GM10266 (cell line): ENCODE results near the gene ERICH4.
A peak's percentile ranks its signal among the peaks of the same experiment; 100 is the strongest.
"Not testable (repeated sequence)": the region's sequence is repeated elsewhere in the genome, so short reads cannot be mapped to it uniquely, and the experiment has no call there.

Source experiments
- DNase-seq: peaks from one replicate; pipeline ENCODE4 v3.0.0; 2012; ENCODE audit errors: extremely low spot score
- CTCF ChIP-seq: IDR thresholded peaks from 2 replicates; pipeline ENCODE4 v1.5.1; 2012; ENCODE audit warnings: mild to moderate bottlenecking, low read depth; ENCODE audit not compliant: control insufficient read depth, insufficient read depth; ENCODE audit errors: missing control alignments

Gene ERICH4

DNA sequence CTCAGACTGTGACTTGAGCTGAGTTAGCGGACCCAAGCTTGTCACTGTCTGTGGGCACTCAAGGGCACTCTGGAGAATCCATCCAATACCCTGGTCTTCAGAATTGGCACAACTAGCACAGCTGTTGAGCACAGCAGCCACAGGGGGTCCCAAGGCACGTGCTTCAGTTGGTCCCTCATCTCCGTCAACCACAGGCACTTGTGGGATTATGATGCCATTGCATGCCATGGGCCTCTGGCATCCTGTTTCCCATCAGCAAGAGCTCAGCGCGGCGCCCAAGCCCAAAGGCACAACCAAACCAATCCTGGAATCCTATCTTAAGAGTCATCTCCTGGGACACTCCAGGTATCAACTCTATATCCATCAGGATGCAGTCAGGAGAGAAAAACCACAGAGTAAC lies 12.0 kb upstream of the ERICH4 start:
- TF ChIP-seq CTCF, result no peak
- no peak for DNase-seq

GRCh38 chr19:41431426-41432386 lies 11.2 kb upstream of the ERICH4 start:
- DNase-seq, result peak; percentile 50
- peak; percentile 37 for TF ChIP-seq CTCF

DNA sequence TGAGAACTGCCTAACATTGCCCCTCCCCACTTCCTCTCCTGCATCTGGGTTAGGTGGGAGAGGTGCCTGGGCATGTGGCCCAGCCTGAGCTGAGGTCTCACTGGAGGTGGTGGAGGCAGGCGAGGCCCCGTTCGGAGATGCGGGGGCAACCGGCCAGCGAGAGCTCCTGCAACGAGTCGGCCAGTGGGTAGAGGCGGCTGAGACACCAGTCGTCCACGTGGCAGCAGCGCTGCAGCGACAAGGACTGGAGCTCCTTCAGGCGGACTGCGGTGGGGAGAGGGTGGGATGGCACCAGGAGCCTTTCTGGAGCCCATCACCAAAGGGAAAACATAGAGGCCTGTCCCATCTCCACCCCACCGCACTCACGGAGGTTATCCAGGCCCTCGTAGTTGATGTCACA lies 9.8 kb upstream of the ERICH4 start:
- TF ChIP-seq CTCF, result no peak

GRCh38 chr19:41434450-41434849 lies 8.5 kb upstream of the ERICH4 start:
- TF ChIP-seq CTCF, result no peak
- no peak for DNase-seq

More for the DNA sequence above, 9.8 kb upstream of the ERICH4 start:
- no peak for DNase-seq

GRCh38 chr19:41435376-41435775 lies 7.6 kb upstream of the ERICH4 start:
- DNase-seq, result not testable (repeated sequence)

DNA sequence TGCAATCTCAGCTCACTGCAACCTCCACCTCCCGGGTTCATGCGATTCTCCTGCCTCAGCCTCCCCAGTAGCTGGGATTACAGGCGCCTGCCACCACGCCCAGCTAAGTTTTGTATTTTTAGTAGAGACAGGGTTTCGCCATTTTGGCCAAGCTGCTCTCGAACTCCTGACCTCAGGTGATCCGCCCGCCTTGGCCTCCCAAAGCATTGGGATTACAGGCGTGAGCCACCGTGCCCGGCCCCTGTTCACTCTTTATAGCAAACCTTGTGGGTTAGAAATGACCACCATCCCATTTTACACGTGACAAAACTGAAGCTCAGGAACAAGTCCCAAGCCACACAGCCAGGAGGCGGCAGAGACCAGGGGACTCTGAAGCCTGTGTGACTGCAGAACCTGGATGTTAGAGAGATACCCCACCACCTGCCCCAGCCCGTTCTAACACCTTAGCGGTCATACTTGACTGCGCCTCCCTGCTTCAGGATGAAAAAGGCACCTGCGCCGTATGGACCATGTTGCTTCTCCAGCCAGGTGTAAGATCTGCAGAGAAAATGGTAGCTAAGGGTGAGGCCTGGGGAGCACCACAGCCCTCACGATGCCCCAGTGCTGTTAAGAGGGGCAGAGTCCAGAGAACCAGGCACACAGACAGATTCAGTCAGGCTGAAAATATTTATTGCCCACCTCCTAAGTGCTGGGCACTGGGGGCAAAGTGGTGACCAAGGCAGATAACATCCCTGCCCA lies 6.9 kb upstream of the ERICH4 start:
- no peak for DNase-seq
- TF ChIP-seq CTCF, result no peak

DNA sequence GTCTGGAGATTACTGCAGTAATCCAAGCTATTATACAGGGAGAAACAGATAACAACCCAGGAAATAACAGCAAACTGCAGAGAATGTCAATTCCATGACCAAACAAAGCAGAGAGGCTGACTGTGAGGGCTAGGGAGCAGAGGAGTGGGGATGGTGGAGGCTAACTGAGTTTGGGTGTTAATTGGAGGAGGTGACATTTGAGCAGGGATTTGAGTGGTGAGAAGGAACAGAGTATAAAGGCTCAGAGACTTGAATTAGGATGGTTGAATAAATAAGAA lies 6.3 kb upstream of the ERICH4 start:
- peak; percentile 1 for DNase-seq
- TF ChIP-seq CTCF, result no peak
